PFSK-1 (cell line): ENCODE measurements around the gene IQGAP1.

ENCODE experiments used
- POLR2AphosphoS5 ChIP-seq: IDR thresholded peaks from 2 replicates; pipeline ENCODE4 v1.6.1; 2012; ENCODE audit warnings: low read depth, mild to moderate bottlenecking, control low read depth, low read length, moderate library complexity
- TAF1 ChIP-seq: IDR thresholded peaks from 2 replicates; pipeline ENCODE4 v1.6.1; 2012; ENCODE audit warnings: low read length, control low read depth, borderline replicate concordance; ENCODE audit not compliant: insufficient read depth

GRCh38 chr15:90351479-90352106 is 36.4 kb upstream of the IQGAP1 start:
- TF ChIP-seq TAF1 (no peak), POLR2AphosphoS5 (no peak)
